PC-9 (cell line): ENCODE data around the gene PHOX2B. TPM values are rescaled to one million over a fixed set of nuclear protein-coding genes. Genes with fewer than 3 reads are reported as not detected.

ENCODE experiments used
- BruUV-seq: library from RNA; stranded (reverse); fragments of 400-500 nt; replicated peaks from 2 replicates; lab custom pipeline; 2021; lab: Mats Ljungman, UMichigan
- CTCF ChIA-PET: fragments of 300-600 bp; sonication (Branson Sonifier 250); formaldehyde crosslinking; loops from one replicate; lab custom pipeline; 2022; ENCODE audit warnings: antibody characterized with exemption; lab: Charles Lee
- POLR2A ChIA-PET: fragments of 300-600 bp; sonication (Branson Sonifier 250); formaldehyde crosslinking; loops from one replicate; lab custom pipeline; 2022; ENCODE audit warnings: antibody characterized with exemption; ENCODE audit not compliant: unreplicated experiment; lab: Charles Lee
- DNase-seq, 2 experiments: peaks; one replicate each; pipeline versions ENCODE4 v3.0.0 to v3.0.0-alpha.2; 2015 to 2022; ENCODE audit warnings: mixed read lengths in 1 of 2
- H2AFZ ChIP-seq: fragments of 200-600 bp; sonication (generic); 2 replicates; pipeline ENCODE4 v1.8.1; 2017; ENCODE audit warnings: antibody characterized with exemption
- H3F3A ChIP-seq: fragments of 200-600 bp; sonication (generic); 2 replicates; pipeline ENCODE4 v1.8.1; 2017; ENCODE audit warnings: antibody characterized with exemption, mild to moderate bottlenecking, low read depth; ENCODE audit not compliant: insufficient read depth
- H3K27ac ChIP-seq: fragments of 200-600 bp; sonication (generic); 2 replicates; pipeline ENCODE4 v1.6.1; 2016; ENCODE audit warnings: mixed run types
- H3K27me3 ChIP-seq: fragments of 200-600 bp; sonication (generic); 2 replicates; pipeline ENCODE4 v1.6.1; 2016; ENCODE audit warnings: low read depth, mixed run types; ENCODE audit not compliant: insufficient read depth
- H3K36me3 ChIP-seq: fragments of 200-600 bp; sonication (generic); 2 replicates; pipeline ENCODE4 v1.6.1; 2016; ENCODE audit warnings: low read depth, mixed run types
- H3K4me1 ChIP-seq: fragments of 200-600 bp; sonication (generic); replicated peaks from 2 replicates; pipeline ENCODE4 v1.6.1; 2016; ENCODE audit warnings: mixed run types; ENCODE audit not compliant: insufficient read depth
- H3K4me2 ChIP-seq: fragments of 200-600 bp; sonication (generic); 2 replicates; pipeline ENCODE4 v1.6.1; 2017; ENCODE audit warnings: mixed run types
- H3K4me3 ChIP-seq: fragments of 200-600 bp; sonication (generic); 2 replicates; pipeline ENCODE4 v1.6.1; 2016; ENCODE audit warnings: mixed run types
- H3K79me2 ChIP-seq: fragments of 200-600 bp; sonication (generic); 2 replicates; pipeline ENCODE4 v1.6.1; 2017; ENCODE audit warnings: low read depth, mixed run types
- H3K9me2 ChIP-seq: fragments of 200-600 bp; sonication (generic); 2 replicates; pipeline ENCODE4 v1.8.1; 2017; ENCODE audit warnings: mild to moderate bottlenecking; ENCODE audit not compliant: insufficient read depth
- H3K9me3 ChIP-seq: fragments of 200-600 bp; sonication (generic); 2 replicates; pipeline ENCODE4 v1.8.1; 2016; ENCODE audit warnings: low read depth; ENCODE audit not compliant: insufficient read depth
- H4K20me1 ChIP-seq: fragments of 200-600 bp; sonication (generic); 2 replicates; pipeline ENCODE4 v1.8.1; 2017; ENCODE audit not compliant: insufficient read depth
- EZH2 ChIP-seq: fragments of 200-600 bp; sonication (generic); IDR thresholded peaks from 2 replicates; pipeline ENCODE4 v1.8.0; 2017; ENCODE audit warnings: antibody characterized with exemption, low read depth
- intact Hi-C: fragments of 100-400 bp; cut with micrococcal nuclease; formaldehyde crosslinking; loops from one replicate; pipeline ENCODE4 v1.10.0; 2022; ENCODE audit not compliant: unreplicated experiment
- total RNA-seq: library from RNA; stranded (reverse); gene quantifications from 2 replicates; pipeline ENCODE4 v1.2.3, GENCODE V29; 2021
- TF ChIP-seq, protein P1 (sequence below): fragments of 200-600 bp; sonication (generic); conservative IDR thresholded peaks from 2 replicates; pipeline ENCODE4 v1.6.1; 2017; ENCODE audit warnings: mixed run types, antibody characterized with exemption, mild to moderate bottlenecking, moderate library complexity

The PHOX2B gene
- total RNA-seq, 1 experiment from 2014 or later: not detected

DNA sequence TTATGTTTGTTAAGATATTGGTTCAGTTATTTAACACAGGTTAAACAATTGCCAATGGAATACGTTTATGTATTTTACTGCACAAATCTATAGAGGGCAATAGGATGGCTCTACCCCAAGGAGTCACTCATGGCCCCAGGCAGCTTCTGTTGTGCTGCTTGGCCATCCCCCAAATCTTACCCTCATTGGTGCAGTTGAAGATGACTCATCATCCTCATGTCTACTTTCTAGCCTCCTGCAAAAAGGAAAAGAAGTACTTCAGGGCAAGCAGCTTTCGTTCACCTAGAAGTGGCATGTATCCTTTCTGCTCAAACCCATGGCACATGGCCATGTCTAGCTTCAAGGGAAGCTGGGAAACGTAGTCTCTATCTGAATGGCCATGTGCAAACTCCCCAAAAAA lies 14.2 kb downstream of the PHOX2B start:
- Histone ChIP-seq H3K27ac (no peak overlapping the region), H4K20me1 (no peaks in the 10 kb centered on the region), H3F3A (no peaks in the 10 kb centered on the region), H3K9me2 (no peaks in the 10 kb centered on the region), H3K4me3 (no peak overlapping the region), H3K27me3 (peaks cover 17% of the 10 kb centered on the region; the same call in 1 of the 2 replicates), H3K79me2 (no peaks in the 10 kb centered on the region), H3K36me3 (no peaks in the 10 kb centered on the region), H3K4me1 (no peaks in the 10 kb centered on the region), H3K4me2 (no peak overlapping the region), H2AFZ (no peak overlapping the region), H3K9me3 (0 out of 2 replicates have a peak, but pooled peaks cover 5% of the 10 kb centered on the region)
- no peak for TF ChIP-seq EZH2
- TF ChIP-seq, protein P1, sequence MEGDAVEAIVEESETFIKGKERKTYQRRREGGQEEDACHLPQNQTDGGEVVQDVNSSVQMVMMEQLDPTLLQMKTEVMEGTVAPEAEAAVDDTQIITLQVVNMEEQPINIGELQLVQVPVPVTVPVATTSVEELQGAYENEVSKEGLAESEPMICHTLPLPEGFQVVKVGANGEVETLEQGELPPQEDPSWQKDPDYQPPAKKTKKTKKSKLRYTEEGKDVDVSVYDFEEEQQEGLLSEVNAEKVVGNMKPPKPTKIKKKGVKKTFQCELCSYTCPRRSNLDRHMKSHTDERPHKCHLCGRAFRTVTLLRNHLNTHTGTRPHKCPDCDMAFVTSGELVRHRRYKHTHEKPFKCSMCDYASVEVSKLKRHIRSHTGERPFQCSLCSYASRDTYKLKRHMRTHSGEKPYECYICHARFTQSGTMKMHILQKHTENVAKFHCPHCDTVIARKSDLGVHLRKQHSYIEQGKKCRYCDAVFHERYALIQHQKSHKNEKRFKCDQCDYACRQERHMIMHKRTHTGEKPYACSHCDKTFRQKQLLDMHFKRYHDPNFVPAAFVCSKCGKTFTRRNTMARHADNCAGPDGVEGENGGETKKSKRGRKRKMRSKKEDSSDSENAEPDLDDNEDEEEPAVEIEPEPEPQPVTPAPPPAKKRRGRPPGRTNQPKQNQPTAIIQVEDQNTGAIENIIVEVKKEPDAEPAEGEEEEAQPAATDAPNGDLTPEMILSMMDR: no peak
- no TSS peak for BruUV-seq
- CTCF ChIA-PET: no interaction called here
- peak in 1 of 2 experiments; percentile 13 for DNase-seq
- POLR2A ChIA-PET: no interaction called here
- intact Hi-C loops: no loop called here

DNA sequence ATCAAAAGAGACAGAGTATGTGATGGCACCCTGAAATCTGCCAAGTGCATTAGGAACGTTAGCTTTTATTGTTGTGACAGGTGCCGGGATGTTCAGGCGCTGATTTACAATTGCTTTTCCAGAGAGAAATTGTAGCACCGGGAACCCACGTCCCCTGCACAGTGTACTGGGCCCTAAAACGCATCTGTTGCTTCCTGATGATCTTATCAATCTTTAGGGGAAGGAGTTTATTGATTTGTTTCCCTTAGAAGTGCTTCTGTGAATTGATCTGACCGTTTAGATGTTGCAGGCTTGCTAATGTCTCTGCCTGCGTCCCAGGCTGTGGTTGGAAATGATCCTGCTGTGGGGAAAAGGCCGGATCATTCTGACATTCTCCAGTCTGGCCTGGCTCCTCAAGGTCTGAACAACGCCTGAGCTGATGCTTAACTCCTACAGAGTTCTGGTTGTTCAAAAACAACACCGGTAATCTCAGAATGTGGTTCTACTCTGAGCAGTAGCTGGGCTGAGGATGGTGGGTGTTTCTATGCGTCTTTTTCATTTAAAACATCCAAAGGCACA lies 16.9 kb downstream of the PHOX2B start:
- Histone ChIP-seq H3K36me3 (no peaks in the 10 kb centered on the region), H3K79me2 (no peaks in the 10 kb centered on the region), H3K4me3 (no peak overlapping the region), H3K27me3 (peaks cover 23% of the 10 kb centered on the region; the same call in 1 of the 2 replicates), H4K20me1 (no peaks in the 10 kb centered on the region), H3K4me1 (no peaks in the 10 kb centered on the region), H2AFZ (no peak overlapping the region), H3F3A (no peaks in the 10 kb centered on the region), H3K9me2 (no peaks in the 10 kb centered on the region), H3K9me3 (0 out of 2 replicates have a peak, but pooled peaks cover 3% of the 10 kb centered on the region), H3K4me2 (no peak overlapping the region), H3K27ac (no peak overlapping the region)
- POLR2A ChIA-PET: no interaction called here
- intact Hi-C loops: no loop called here
- no TSS peak for BruUV-seq
- CTCF ChIA-PET: no interaction called here
- DNase-seq: no peak
- TF ChIP-seq EZH2: no peak
- TF ChIP-seq, protein P1: no peak

DNA sequence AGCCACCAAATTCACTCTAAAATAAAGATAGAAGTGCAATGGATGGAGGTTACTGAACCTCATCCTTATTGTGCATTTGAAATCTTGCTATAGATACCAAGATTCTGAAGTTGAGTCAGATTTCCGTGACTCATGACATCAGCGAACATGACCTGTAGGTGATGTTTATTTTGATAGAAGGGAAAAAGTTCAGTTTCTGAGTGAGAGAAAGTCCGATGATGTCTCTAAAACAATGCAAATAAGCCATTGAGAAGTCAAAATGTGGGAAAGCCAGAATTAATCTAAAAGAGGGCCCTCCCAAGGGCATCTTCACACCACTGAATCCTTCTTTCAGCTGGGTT lies 20.0 kb downstream of the PHOX2B start:
- POLR2A ChIA-PET: no interaction called here

More for the DNA sequence above, 20.0 kb downstream of the PHOX2B start:
- Histone ChIP-seq H3K27ac (no peak overlapping the region), H3K9me3 (peaks cover 12% of the 10 kb centered on the region; the same call in 1 of the 2 replicates), H3K36me3 (no peaks in the 10 kb centered on the region), H3K4me1 (no peaks in the 10 kb centered on the region), H2AFZ (no peak overlapping the region), H3F3A (no peaks in the 10 kb centered on the region), H3K79me2 (no peaks in the 10 kb centered on the region), H3K4me3 (no peak overlapping the region), H4K20me1 (no peaks in the 10 kb centered on the region), H3K9me2 (no peaks in the 10 kb centered on the region), H3K27me3 (peaks cover 18% of the 10 kb centered on the region; the same call in 1 of the 2 replicates), H3K4me2 (no peak overlapping the region)
- TF ChIP-seq EZH2: no peak
- TF ChIP-seq, protein P1: no peak
- CTCF ChIA-PET: interaction anchor here (0.6 kb wide), 1 partner anchor 32 kb away, joined by 3 read pairs; no protein-coding TSS in a partner anchor
- no TSS peak for BruUV-seq
- no peak for DNase-seq
- intact Hi-C loops: no loop called here
